ENCODE results near the gene TUBB1. TPM values are rescaled to one million over a fixed set of nuclear protein-coding genes. Genes with fewer than 3 reads are reported as not detected.

Gene TUBB1
- total and polyA plus RNA-seq, 2 of the 13 experiments (the other 11 are each of a cell fraction or from before 2014, with no cell fraction given), result 0.11 to 57.6 TPM

GRCh38 chr20:59002874-59003399 is 16.3 kb upstream of the TUBB1 start (continued):
- TF ChIP-seq ZBTB33 (CRISPR knock-in tag; IDR thresholded peaks at IDR 0.05) (0 out of 2 replicates have a peak, but pooled peaks have one; percentile 8), SNAPC2 (CRISPR knock-in tag; IDR thresholded peaks at IDR 0.05) (0 out of 2 replicates have a peak, but pooled peaks have one; percentile 37), HIC2 (CRISPR knock-in tag; IDR thresholded peaks at IDR 0.05; ENCODE audit: low read depth) (peak; percentile 25; the same call in 1 of the 2 replicates), ATF6 (CRISPR knock-in tag; conservative IDR thresholded peaks at IDR 0.05) (no peak), ZBTB38 (CRISPR knock-in tag; IDR thresholded peaks at IDR 0.05) (peak; percentile 40; the same call in 1 of the 2 replicates), CSRNP2 (CRISPR knock-in tag; conservative IDR thresholded peaks at IDR 0.05; ENCODE audit: low read depth) (no peak), HNF1B (CRISPR knock-in tag; IDR thresholded peaks at IDR 0.05) (peak; percentile 58; the same call in 1 of the 2 replicates), CAMTA2 (CRISPR knock-in tag; IDR thresholded peaks at IDR 0.05; ENCODE audit: borderline replicate concordance) (0 out of 2 replicates have a peak, but pooled peaks have one; percentile 64), LCORL (IDR thresholded peaks at IDR 0.05) (no peak), LCORL (CRISPR knock-in tag; IDR thresholded peaks at IDR 0.05) (0 out of 2 replicates have a peak, but pooled peaks have one; percentile 53), ZNF317 (CRISPR knock-in tag; IDR thresholded peaks at IDR 0.05) (peak; percentile 86), UBTF (CRISPR knock-in tag; IDR thresholded peaks at IDR 0.05) (no peak; the same call in none of the 2 replicates)
